ENCODE results near the gene BCL2L1.

Gene BCL2L1

GRCh38 chr20:31764641-31765305, 42.1 kb upstream of the BCL2L1 start:
- Histone ChIP-seq H3K4me2 (ENCODE audit: low read length) (no peak overlapping the region), H3K79me2 (ENCODE audit: low read length) (peaks cover 52% of the 10 kb centered on the region), H4K20me1 (ENCODE audit: insufficient read depth, low read length) (peaks cover 12% of the 10 kb centered on the region; the same call in 1 of the 2 replicates), H3K9me3 (ENCODE audit: insufficient read depth, low read length) (no peaks in the 10 kb centered on the region), H3K27me3 (ENCODE audit: low read depth, low read length) (no peaks in the 10 kb centered on the region), H3K36me3 (replicated peaks; ENCODE audit: low read depth, low read length) (peaks cover 59% of the 10 kb centered on the region), H3K4me3 (ENCODE audit: low read length) (no peak overlapping the region), H3K9ac (ENCODE audit: low read length) (no peak overlapping the region), H3K27ac (ENCODE audit: low read length) (no peak overlapping the region), H2AFZ (ENCODE audit: low read depth, low read length) (no peak overlapping the region), H3K4me1 (ENCODE audit: low read length) (no peaks in the 10 kb centered on the region)
- TF ChIP-seq CTCF (IDR thresholded peaks at IDR 0.05; ENCODE audit: low read depth, low read length) (no peak), EZH2phosphoT487 (IDR thresholded peaks at IDR 0.05; ENCODE audit: low read depth) (no peak)

GRCh38 chr20:31760519-31761240, 38.0 kb upstream of the BCL2L1 start:
- Histone ChIP-seq H3K9me3 (ENCODE audit: insufficient read depth, low read length) (no peaks in the 10 kb centered on the region), H3K79me2 (ENCODE audit: low read length) (peaks cover 78% of the 10 kb centered on the region), H3K4me2 (ENCODE audit: low read length) (no peak overlapping the region), H3K4me1 (ENCODE audit: low read length) (no peaks in the 10 kb centered on the region), H3K27me3 (ENCODE audit: low read depth, low read length) (no peaks in the 10 kb centered on the region), H3K36me3 (replicated peaks; ENCODE audit: low read depth, low read length) (peaks cover 60% of the 10 kb centered on the region), H2AFZ (ENCODE audit: low read depth, low read length) (no peak overlapping the region), H3K27ac (ENCODE audit: low read length) (no peak overlapping the region), H4K20me1 (ENCODE audit: insufficient read depth, low read length) (peaks cover 22% of the 10 kb centered on the region), H3K9ac (ENCODE audit: low read length) (no peak overlapping the region), H3K4me3 (ENCODE audit: low read length) (no peak overlapping the region)
- TF ChIP-seq CTCF (IDR thresholded peaks at IDR 0.05; ENCODE audit: low read depth, low read length) = no peak
- no peak for TF ChIP-seq EZH2phosphoT487 (IDR thresholded peaks at IDR 0.05; ENCODE audit: low read depth)

DNA sequence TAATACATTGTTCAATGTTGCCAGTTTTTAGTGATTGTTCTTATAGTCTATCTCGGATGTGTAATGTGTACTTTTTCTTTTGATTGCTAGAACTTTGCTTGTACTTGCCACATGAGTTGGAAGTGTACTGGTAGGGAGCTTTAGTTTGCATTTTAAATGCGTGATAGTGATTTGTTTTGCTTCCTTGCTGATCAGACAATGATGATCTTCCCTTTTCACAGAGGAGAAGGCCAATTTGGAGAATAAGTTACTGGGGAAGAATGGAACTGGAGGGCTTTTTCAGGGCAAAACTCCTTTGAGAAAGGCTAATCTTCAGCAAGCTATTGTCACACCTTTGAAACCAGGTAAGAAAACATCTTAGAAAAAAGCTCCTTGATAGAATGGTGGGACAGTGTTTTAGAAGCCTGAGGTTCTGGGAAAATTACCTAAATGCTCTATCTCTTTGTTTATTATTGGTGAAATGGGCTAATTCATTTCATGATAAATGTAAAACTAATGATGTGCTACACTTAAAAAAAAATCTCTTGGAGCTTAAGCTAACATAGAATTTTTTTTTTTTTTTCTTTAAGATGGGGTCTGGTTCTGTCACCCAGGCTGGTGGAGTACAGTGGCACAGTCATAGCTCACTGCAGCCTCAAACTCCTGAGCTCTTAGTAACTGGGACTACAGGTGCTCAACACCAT, 37.3 kb upstream of the BCL2L1 start:
- H3K9ac ChIP-seq (ENCODE audit: low read length) = no peak overlapping the region
- H3K27me3 ChIP-seq (ENCODE audit: low read depth, low read length) = no peaks in the 10 kb centered on the region
- no peak for TF ChIP-seq EZH2phosphoT487 (IDR thresholded peaks at IDR 0.05; ENCODE audit: low read depth)
- no peak for TF ChIP-seq CTCF (IDR thresholded peaks at IDR 0.05; ENCODE audit: low read depth, low read length)
- peaks cover 24% of the 10 kb centered on the region for H4K20me1 ChIP-seq (ENCODE audit: insufficient read depth, low read length)
- no peak overlapping the region for H3K4me3 ChIP-seq (ENCODE audit: low read length)
- H3K4me1 ChIP-seq (ENCODE audit: low read length) = no peaks in the 10 kb centered on the region
- peaks cover 80% of the 10 kb centered on the region for H3K79me2 ChIP-seq (ENCODE audit: low read length)
- H3K4me2 ChIP-seq (ENCODE audit: low read length) = no peak overlapping the region
- no peak overlapping the region for H2AFZ ChIP-seq (ENCODE audit: low read depth, low read length)
- no peaks in the 10 kb centered on the region for H3K9me3 ChIP-seq (ENCODE audit: insufficient read depth, low read length)
- H3K27ac ChIP-seq (ENCODE audit: low read length) = no peak overlapping the region
- peaks cover 53% of the 10 kb centered on the region for H3K36me3 ChIP-seq (replicated peaks; ENCODE audit: low read depth, low read length)

GRCh38 chr20:31758991-31759390, 36.3 kb upstream of the BCL2L1 start:
- peaks cover 31% of the 10 kb centered on the region for H4K20me1 ChIP-seq (ENCODE audit: insufficient read depth, low read length)
- H3K79me2 ChIP-seq (ENCODE audit: low read length) = peaks cover 81% of the 10 kb centered on the region
- peaks cover 51% of the 10 kb centered on the region for H3K36me3 ChIP-seq (replicated peaks; ENCODE audit: low read depth, low read length)
- no peaks in the 10 kb centered on the region for H3K9me3 ChIP-seq (ENCODE audit: insufficient read depth, low read length)
- TF ChIP-seq CTCF (IDR thresholded peaks at IDR 0.05; ENCODE audit: low read depth, low read length) (no peak), EZH2phosphoT487 (IDR thresholded peaks at IDR 0.05; ENCODE audit: low read depth) (no peak)
- no peak overlapping the region for H3K4me3 ChIP-seq (ENCODE audit: low read length)
- no peaks in the 10 kb centered on the region for H3K27me3 ChIP-seq (ENCODE audit: low read depth, low read length)
- H3K4me2 ChIP-seq (ENCODE audit: low read length) = no peak overlapping the region
- no peak overlapping the region for H2AFZ ChIP-seq (ENCODE audit: low read depth, low read length)
- H3K27ac ChIP-seq (ENCODE audit: low read length) = no peak overlapping the region
- no peak overlapping the region for H3K9ac ChIP-seq (ENCODE audit: low read length)
- H3K4me1 ChIP-seq (ENCODE audit: low read length) = no peaks in the 10 kb centered on the region

Data from OCI-LY3 (cell line).